ENCODE results near the gene GRK2. TPM values are rescaled to one million over a fixed set of nuclear protein-coding genes. Genes with fewer than 3 reads are reported as not detected.

The GRK2 gene
- total RNA-seq, 1 donor from 2014 or later, result 52.2 TPM

DNA sequence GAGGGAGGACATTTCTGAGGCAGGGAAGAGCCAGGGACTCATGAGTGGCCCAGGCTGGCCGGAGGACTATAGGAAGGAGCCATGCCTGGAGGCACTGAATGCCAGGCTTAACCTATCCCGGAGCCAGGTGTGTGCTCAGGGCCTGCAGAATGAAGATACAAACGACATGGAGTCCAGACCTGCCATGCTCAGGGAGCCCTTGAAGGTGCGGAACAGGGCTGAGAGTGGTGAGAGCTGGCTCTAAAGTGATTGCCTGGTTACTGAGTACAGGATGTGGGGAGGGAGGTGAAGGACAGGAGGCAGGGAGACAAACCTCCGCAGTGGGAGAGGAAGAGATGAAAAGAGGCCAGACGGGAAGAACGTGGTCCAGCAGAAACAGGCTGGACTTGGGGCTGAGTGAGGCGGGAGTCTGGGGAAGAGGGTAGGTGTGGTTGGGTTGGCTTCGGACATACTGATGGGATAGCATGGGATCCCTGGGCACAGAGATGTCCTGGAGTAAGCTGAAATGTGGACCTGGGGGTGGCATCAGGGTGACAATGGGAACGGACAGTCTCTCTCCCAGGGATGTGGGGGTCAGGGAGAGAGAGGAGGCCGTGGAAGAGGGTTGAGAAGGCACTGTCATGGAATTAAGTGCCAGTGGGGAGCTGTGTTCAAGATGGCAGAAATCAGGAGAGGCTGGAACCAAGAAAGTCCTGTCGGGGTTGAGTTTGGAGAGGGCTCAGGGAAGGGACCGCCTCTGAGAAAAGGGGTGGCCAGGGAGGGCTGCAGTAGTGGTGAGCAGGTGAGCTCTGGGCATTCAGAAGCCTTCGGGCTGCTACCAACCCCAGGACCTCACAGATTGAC, 21.3 kb downstream of the GRK2 start:
- peaks cover 10% of the 10 kb centered on the region for H3K9me3 Mint-ChIP-seq (ENCODE audit: unreplicated experiment)
- H3K4me1 Mint-ChIP-seq (ENCODE audit: low read depth, unreplicated experiment), result peaks cover 7% of the 10 kb centered on the region
- peaks cover 16% of the 10 kb centered on the region for H3K27me3 Mint-ChIP-seq (ENCODE audit: unreplicated experiment)
- DNase-seq, result no peak
- TF ChIP-seq, protein P1, sequence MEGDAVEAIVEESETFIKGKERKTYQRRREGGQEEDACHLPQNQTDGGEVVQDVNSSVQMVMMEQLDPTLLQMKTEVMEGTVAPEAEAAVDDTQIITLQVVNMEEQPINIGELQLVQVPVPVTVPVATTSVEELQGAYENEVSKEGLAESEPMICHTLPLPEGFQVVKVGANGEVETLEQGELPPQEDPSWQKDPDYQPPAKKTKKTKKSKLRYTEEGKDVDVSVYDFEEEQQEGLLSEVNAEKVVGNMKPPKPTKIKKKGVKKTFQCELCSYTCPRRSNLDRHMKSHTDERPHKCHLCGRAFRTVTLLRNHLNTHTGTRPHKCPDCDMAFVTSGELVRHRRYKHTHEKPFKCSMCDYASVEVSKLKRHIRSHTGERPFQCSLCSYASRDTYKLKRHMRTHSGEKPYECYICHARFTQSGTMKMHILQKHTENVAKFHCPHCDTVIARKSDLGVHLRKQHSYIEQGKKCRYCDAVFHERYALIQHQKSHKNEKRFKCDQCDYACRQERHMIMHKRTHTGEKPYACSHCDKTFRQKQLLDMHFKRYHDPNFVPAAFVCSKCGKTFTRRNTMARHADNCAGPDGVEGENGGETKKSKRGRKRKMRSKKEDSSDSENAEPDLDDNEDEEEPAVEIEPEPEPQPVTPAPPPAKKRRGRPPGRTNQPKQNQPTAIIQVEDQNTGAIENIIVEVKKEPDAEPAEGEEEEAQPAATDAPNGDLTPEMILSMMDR (IDR thresholded peaks at IDR 0.05; ENCODE audit: partially characterized antibody, unreplicated experiment), result no peak
- H3K4me3 Mint-ChIP-seq (ENCODE audit: unreplicated experiment), result peak overlapping the region; percentile 82
- no peaks in the 10 kb centered on the region for H3K36me3 Mint-ChIP-seq (ENCODE audit: unreplicated experiment)
- peak overlapping the region; percentile 82 for H3K27ac Mint-ChIP-seq (ENCODE audit: unreplicated experiment)

DNA sequence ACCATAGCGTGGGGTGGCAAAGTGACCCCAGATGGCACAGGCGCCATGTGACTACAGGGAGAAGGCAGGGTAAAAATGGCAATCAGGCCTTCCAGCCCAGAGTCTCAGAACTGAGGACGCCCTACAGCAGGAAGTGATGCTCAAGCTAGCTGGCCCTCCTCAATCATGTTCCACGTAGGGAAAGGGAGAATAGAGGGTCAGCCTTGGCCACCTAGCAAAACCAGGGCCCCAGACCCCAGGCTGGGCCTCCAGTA, 21.9 kb downstream of the GRK2 start:
- Mint-ChIP-seq H3K27me3 (ENCODE audit: unreplicated experiment) (peaks cover 16% of the 10 kb centered on the region), H3K36me3 (ENCODE audit: unreplicated experiment) (no peaks in the 10 kb centered on the region), H3K27ac (ENCODE audit: unreplicated experiment) (peak overlapping the region; percentile 82), H3K4me1 (ENCODE audit: low read depth, unreplicated experiment) (peaks cover 7% of the 10 kb centered on the region), H3K9me3 (ENCODE audit: unreplicated experiment) (peaks cover 13% of the 10 kb centered on the region), H3K4me3 (ENCODE audit: unreplicated experiment) (peak overlapping the region; percentile 82)
- DNase-seq, result no peak
- TF ChIP-seq, protein P1 (IDR thresholded peaks at IDR 0.05; ENCODE audit: partially characterized antibody, unreplicated experiment), result no peak

DNA sequence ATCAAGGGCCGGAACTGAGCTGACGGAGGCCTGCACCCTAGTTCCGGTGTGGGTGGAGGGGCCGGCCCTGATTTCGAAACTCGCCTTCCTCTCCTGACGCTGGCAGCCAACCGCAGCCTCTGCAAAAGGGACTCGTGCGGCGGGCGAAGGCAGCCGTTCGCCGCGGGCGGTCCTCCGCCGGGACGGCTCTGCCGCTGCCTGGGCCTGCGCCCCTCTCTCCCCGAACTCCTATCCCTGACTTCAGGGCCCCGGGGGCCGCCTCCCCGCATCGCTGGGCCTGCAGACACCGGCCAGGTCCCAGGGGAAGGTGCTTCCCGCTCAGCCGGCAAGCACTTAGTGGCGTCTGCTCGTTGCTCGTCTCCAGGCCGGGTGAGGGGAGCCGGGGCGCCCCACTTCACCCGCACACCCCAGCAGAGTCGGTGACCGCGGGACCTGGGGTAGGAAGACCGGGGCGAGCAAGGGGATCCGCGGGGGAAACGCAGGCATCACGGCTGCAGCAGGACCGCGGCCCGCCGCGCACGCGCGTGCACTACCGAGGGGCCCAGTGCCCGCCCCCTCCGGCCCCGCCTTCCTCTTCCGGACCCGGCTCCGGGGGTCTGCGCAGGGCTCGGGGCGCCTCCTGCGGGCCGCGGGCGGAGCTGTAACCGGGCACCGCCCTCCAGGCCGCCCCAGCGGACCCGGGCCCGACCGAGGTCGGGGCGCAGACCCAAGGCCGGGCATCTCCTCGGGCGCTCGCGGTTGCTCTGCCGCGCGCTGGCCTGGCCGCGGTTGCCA, 22.4 kb downstream of the GRK2 start:
- Mint-ChIP-seq H3K36me3 (ENCODE audit: unreplicated experiment) (no peaks in the 10 kb centered on the region), H3K9me3 (ENCODE audit: unreplicated experiment) (peaks cover 13% of the 10 kb centered on the region), H3K4me3 (ENCODE audit: unreplicated experiment) (peak overlapping the region; percentile 82), H3K27me3 (ENCODE audit: unreplicated experiment) (peaks cover 16% of the 10 kb centered on the region), H3K4me1 (ENCODE audit: low read depth, unreplicated experiment) (peaks cover 7% of the 10 kb centered on the region), H3K27ac (ENCODE audit: unreplicated experiment) (peak overlapping the region; percentile 91)
- TF ChIP-seq, protein P1 (IDR thresholded peaks at IDR 0.05; ENCODE audit: partially characterized antibody, unreplicated experiment), result peak; percentile 55
- DNase-seq, result peak; percentile 94

DNA sequence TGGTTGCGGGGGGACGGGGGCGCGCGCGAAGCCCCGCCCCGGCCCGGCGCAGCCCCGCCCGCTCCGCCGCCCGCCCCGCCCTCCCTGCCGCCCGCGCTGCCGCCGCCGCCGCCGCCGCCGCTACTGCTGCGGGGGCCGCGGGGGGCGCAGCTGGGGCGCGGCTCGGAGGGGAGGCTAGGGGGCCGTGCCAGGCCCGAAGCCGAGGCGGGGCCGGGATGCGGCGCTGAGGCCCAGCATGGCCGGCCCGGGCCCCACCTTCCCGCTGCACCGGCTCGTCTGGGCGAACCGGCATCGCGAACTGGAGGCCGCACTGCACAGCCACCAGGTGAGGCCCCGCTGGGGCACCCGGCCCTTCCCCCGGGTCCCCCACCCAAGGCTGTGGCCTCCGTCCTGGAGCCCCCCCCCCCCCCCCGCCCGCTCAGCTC, 23.0 kb downstream of the GRK2 start, which contains the start of gene ANKRD13D:
Gene ANKRD13D, plus strand, starts transcription at position 78 of the 425 bp plus-strand sequence. Its CDS starts 158 bp downstream, at position 236.
- no peak for DNase-seq
- Mint-ChIP-seq H3K4me3 (ENCODE audit: unreplicated experiment) (peak within 1 kb of the TSS; percentile 88), H3K36me3 (ENCODE audit: unreplicated experiment) (no peaks in the 10 kb centered on the region), H3K4me1 (ENCODE audit: low read depth, unreplicated experiment) (peaks cover 7% of the 10 kb centered on the region), H3K9me3 (ENCODE audit: unreplicated experiment) (peaks cover 13% of the 10 kb centered on the region), H3K27ac (ENCODE audit: unreplicated experiment) (peak within 1 kb of the TSS; percentile 91), H3K27me3 (ENCODE audit: unreplicated experiment) (peaks cover 16% of the 10 kb centered on the region)
- TF ChIP-seq, protein P1 (IDR thresholded peaks at IDR 0.05; ENCODE audit: partially characterized antibody, unreplicated experiment), result no peak
